NCI-H1092 (cell line): ENCODE measurements around the gene NXPE2.
A peak's percentile ranks its signal among the peaks of the same experiment; 100 is the strongest.
"Not testable (repeated sequence)": the region's sequence is repeated elsewhere in the genome, so short reads cannot be mapped to it uniquely, and the experiment has no call there.

Source experiments
- DNase-seq: peaks from one replicate; lab custom pipeline; 2025; lab: John Stamatoyannopoulos, UW

The NXPE2 gene

DNA sequence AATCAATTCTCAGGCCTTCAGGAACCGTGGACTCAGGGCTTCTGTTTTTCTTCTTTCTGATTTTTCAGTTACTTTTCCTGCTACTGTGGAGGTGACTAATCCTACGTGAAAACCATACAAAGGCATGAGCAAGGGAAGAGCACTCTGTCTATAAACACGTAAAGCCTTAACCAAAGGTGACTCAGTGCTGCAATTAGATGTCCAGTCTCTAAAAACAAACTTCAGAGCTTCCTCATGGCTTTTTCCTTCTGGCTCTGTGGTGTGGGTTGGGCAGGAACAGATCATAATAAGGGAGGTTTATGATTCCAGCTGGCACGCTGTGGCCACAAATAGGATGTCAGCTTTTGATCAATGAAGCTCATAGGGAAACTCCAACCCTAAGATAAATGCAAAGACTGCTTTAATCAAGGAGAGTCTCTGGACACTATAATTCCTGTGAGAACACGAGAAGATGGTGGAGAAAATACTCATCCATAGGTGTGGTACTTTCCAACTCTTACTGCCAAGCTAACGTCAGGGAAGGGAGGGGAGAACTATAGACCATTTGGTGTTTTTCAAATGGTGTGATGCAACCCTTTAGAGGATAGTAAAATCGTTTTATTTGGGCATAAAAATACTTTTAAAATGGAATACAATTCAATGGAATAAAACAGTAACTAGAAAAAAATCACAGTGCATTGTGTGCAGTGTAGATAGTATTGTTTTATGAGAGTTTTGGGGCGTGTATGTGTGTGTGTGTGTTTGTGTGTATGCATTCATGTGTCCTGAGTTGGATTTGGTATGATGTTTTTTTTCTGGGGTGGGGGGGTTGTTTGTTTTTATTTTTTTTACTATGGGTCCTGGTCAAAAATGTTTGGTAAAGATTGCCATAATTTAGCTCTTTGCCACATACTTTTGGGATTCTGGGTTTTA is at the start of gene NXPE2:
Gene NXPE2, plus strand, starts transcription at position 403 of the 912 bp plus-strand sequence. Its CDS starts 49 bp downstream, at position 452.
- no peak for DNase-seq

DNA sequence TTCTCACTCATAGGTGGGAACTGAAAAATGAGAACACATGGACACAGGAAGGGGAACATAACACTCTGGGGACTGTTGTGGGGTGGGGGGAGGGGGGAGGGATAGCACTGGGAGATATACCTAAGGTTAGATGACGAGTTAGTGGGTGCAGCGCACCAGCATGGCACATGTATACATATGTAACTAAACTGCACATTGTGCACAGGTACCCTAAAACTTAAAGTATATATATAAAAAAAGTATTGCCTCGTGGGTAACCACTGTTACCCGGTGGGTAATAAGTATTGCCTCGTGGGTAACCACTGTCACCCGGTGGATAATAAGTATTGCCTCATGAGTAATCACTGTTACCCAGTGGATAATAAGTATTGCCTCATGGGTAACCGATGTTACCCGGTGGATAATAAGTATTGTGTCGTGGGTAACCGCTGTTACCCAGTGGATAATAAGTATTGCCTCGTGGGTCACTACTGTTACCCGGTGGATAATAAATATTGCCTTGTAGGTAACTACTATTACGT is 46.8 kb upstream of the NXPE2 start:
- DNase-seq: not testable (repeated sequence)

DNA sequence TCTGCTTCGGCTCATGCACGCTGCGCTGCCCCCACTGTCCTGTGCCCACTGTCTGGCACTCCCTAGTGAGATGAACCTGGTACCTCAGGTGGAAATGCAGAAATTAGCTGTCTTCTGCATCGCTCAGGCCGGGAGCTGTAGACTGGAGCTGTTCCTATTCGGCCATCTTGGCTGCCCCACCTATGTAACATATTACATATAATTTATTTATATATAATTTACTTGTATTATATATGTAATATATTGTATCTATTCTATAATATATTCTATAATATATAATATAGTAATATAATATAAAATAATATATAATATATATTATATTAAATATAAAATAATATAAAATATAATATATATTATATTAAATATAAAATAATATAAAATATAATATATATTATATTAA is 38.9 kb upstream of the NXPE2 start:
- DNase-seq: not testable (repeated sequence)

DNA sequence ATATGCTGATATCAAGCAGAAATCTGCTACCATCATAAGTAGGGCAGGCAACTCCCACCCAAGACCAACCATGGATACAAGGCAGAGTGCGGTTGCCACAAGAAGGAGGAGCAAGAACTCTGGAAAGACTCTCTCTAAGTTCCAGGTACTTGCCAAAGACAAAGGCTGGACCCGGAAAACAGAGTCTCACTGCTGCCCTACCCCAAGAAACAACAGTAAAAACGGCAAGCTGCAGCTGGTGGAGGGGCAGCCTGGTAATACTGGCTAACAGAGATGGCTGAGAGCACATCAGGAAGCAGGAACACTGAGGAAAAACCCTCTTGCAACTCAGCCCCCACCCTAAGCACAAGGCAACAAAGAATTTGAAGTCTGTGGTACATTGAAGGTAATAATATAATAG is 27.7 kb upstream of the NXPE2 start:
- no peak for DNase-seq

DNA sequence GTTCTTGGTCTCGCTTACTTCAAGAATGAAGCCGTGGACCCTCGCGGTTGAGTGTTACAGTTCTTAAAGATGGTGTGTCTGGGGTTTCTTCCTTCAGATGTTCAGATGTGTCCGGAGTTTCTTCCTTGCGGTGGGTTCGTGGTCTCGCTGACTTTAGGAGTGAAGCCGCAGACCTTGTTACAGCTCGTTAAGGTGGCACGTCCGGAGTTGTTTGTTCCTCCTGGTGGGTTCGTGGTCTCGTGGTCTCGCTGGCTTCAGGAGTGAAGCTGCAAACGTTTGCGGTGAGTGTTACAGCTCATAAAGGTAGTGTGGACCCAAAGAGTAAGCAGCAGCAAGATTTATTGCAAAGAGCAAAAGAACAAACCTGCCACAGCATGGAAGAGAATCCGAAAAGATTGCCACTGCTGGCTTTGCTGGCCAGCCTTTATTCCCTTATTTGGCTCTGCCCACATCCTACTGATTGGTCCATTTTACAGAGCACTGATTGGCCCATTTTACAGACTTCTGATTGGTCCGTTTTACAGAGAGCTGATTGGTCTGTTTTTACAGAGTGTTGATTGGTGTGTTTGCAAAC is 27.1 kb upstream of the NXPE2 start:
- no peak for DNase-seq

DNA sequence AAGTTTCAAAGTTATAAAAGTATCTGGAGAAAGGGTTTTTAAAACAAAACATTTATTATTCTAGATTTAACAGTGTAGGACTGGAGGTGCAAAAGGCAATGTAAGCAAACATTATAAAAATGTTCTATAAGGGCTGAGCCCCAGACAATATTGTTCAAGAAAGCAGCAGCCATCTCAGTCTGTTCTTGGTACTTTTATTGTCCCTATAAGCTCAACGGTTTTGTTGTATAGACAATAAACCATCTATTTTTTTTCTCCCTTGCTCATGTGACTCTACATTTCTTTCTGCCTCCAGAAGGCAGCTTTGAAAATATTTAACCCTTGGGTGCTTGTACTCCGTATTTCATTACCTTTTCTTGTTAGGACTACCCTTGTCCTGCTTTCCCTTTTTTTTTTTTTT is 25.2 kb upstream of the NXPE2 start:
- no peak for DNase-seq

DNA sequence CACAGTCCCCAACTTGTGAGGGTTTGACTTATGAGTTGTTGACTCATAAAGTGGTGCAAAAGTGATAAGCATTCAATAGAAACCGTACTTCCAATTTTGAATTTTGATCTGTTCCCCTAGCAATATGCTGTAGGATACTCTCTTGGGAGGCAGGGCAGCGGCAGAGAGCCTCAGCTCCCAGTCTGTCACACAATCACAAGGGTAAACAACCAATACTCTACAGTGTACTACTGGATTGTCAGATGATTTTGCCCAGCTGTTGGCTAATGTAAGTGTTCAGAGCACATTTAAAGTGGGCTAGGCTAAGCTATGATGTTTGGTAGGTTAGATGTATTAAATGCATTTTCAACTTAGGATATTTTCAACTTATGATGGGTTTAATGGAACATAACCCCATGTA is 13.7 kb upstream of the NXPE2 start:
- no peak for DNase-seq

DNA sequence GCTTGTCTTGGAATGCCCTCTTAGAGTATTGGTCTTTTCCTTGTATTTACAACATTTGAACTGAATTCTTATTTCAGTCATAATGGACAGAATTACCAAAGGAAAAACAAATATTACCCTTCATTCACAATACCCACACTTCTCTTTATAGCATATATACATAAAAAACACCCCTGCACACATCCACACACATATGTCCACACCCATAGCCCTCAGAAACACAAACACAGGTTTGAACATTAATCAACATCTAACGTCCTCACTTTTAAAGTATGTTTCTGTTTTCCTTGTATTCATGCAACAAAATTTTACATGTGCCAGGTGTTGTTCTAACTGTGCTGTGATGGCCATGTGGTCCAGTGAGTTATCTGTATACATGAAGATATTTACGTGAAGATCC is 11.6 kb upstream of the NXPE2 start:
- DNase-seq: no peak

DNA sequence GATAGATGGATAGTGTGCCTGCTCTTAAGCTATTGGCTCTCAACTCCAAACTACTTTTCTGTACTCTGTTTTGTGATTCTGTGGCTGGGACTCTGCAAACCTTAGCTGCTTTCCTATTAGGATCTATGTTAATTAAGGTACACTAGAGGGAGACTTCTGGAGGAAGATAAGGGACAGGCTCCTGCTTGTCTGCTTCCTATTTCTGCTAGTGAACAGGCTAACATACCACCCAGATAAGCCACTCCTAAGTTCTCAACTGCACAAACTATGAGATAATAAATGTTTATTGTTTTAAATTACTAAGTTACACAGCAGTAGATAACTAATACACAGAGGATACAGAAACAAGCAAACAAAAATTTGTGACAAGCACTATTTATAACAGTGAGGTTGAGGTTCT is 10.2 kb upstream of the NXPE2 start:
- no peak for DNase-seq

DNA sequence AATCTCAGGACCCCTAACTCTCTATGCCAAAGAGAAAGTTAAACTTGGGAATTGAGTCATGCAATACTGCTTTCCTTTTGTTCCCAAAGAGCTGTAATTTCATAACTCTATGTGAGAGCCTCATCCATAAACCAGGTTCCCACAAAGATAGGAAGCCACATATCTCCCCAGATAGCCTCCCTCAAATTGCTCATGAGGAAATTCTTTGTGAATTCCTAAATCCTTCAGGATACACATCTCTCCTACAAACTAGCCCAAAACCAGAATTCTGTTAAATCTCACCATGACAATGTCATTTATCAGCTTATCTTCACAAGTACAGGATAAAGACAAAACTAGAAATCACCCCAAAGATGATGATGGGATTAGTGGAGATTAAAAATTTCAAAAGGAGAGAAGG is 4.7 kb upstream of the NXPE2 start:
- no peak for DNase-seq

DNA sequence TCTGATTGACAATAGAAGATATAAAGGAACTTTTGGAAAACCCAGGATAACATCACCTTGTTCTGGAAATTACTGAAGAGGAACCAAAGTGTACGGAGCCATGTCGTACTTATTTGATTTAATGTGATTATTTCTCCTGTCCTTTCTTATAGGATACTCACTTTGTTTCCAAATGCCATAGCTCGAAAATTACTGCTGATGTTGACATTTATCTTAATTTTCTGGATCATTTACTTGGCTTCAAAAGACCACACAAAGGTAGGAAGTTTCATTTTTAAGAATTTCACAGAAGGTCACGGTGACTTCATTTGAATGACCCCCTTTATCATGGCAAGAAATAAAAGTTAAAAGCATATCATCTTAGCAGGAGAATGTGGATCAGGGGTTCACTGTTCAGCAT is 1.2 kb downstream of the NXPE2 start:
- no peak for DNase-seq

DNA sequence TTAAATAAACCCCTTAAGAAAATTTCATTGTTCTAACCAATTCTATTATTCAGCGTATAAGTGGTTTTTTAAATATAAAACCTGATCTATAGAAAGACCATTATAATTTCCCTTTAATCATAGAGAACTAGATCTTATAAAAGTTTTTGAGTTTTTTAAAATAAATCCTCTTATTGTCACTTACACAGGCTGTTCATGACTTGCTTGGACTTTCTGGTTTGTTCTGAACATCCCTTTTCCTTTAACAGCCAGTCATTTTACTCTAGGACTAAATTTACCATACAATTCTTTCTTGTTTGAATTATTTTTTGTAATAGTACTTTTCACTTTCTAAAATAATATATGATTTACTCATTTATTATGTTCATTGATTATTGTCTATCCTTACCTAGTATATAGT is 4.7 kb downstream of the NXPE2 start:
- DNase-seq: no peak

DNA sequence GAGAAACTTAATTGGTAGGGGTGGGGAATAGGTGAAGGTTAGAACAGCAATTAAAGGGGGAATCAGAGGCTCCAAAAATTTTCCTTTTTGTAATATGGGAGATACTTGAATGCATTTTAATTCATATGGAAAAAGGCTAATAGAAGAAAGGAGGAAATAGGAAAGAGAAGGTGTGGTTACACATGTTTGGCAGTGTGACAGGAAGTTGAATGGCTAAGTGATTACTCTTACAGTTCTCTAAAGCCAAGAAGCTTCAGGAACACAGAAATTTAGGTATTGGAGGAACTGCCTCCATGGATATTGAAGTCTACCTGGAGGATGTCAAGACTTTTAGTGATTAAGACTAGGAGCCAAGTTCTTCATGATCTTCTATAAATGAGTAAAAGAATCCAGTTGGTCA is 6.3 kb downstream of the NXPE2 start:
- DNase-seq: no peak

DNA sequence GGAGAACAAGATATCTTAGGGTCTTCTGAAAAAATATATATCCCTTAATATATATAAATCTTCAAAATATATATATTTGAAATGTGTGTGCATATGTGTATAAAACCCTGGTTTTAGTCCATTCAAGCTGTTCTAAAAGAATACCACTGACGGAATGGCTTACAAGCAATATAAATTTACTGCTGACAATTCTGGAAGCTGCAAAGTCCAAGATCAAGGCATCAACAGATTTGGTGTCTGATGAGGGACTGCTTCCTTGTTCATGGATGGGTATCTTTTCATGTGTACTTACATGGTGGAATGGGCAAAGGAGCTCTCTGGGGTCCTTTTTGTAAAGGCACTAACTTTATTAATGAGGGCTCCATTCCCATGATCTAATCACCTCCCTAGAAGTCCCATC is 6.8 kb downstream of the NXPE2 start:
- no peak for DNase-seq

DNA sequence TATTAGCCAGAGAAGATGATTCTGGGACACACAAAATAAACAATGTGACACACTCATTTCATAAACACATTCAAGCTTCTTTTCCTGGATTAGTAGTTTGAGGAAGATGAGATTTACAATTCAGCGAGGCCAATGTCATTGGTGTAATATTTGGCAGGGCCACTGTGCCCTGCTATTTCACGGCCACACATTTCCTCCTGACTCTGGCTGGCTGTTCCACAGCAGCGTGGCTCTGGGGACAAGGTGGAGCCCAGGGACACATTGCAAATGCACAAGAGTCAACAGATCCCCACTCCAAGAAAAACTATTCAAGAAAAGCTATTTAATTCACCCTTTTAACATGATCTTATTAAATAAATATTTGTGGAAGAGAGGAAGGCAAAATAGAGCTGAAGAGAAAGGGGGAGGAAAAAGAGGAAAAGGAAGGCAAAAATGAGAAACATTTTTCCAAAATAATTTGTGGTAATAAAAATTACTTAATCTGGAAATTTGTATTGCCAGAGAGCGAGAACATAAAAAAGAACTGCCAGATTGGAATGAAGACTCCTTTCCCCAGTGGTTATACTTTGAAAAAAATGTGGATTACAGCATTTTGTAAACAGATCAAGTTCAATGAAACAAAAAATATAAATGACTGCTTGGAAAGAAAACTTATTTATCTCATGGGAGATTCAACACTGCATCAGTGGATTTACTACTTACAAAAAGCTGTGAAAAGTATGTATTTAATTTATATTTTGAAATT is 27.1 kb downstream of the NXPE2 start:
- DNase-seq: no peak

DNA sequence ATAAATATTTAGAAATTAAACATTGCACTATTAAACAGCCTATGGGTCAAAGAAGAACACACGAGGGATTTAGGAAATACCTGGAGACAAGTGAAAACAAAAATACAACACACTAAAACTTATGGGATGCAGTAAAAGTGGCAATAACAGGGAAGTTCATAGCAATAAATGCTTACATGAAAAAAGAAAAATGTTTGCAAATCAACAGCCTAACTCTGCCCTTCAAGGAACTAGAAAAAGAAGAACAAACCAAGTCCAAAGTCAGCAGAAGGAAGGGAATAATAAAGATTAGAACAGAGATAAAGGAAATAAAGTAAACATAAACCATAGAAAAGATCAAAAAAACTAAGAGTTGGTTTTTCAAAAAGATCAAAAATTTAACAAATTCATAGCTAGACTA is 31.6 kb downstream of the NXPE2 start:
- no peak for DNase-seq

DNA sequence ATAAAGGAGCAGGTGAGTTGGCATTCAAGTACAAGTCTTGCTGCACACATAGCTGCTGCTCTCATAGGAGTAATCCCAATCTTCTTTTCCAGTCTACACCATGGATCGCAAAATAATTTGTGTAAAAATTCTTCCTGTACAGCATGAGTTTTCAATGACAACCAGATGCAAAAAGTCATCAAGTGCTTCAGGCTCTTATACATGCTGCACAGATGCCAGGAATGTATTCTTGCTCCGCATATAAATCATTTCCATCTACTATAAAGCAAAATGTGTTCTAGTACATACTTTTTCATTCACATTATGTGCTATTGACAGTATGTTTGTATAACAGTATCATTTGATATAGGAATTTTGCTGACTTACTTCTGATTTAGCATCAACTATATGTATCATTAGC is 35.4 kb downstream of the NXPE2 start:
- DNase-seq: no peak

DNA sequence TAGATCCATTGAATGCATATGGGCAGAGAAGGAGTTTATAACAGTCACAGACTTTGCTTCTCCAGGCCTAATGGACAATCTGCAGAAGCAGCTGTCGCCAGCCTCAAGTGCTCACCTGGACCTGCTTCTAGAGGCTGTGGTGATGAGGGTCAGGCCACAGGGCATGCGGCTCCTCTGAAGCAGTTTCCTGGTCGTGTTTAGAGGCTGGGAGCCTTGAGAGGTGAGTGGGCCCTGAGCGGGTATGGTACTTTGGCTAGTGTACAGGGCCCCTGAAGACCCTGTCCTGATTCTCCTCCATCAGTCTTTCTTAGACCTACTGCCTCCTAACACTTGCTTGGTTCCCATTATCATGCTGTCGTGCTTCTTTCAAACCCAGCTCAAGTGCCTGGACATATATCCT is 41.2 kb downstream of the NXPE2 start:
- no peak for DNase-seq

DNA sequence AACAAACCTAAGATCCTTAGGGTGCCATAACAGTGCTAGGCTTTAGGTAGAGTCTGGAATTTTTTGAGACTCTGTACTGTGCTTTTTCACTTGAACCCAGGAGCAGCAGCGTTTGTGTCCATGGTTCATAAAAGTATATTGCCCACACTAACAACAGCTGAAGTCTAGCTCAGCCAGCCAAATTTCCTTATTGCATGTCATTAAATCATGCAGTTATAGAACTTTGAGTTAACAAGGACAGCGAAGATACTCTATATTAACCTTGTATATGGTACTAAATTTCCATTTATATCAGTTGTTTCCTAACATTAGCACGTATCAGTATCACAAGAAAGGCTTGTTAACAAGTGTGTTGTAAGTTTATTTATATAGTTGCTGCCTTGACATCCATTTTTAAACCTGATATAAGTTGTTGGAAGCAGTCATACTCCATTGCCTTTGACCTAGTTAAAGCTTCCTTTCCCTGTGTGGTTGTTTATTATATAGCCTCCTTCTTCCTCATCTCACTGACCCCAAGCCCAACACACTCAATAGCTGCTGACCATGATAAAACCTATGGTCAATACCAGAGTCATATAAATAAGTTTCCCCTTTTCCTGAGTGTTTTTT is 46.7 kb downstream of the NXPE2 start:
- no peak for DNase-seq

DNA sequence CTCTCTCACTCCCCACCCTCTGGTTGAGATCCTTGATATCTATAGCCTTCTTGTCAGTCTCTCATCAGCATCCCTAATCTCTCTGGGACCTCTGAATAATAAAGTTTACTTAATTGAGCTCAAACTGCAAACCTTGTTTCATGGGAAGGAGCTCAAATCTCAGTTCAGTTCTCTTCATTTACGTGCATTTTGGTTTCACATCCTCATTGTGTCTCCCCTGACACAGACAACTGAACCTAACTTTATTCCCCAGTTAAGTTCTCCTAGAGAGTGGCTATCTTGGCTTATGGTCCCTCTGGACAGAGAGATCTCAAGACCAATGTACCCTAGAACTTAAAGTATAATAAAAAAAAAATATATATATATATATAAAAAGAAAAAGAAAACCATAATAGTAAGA is 47.3 kb downstream of the NXPE2 start:
- DNase-seq: no peak

DNA sequence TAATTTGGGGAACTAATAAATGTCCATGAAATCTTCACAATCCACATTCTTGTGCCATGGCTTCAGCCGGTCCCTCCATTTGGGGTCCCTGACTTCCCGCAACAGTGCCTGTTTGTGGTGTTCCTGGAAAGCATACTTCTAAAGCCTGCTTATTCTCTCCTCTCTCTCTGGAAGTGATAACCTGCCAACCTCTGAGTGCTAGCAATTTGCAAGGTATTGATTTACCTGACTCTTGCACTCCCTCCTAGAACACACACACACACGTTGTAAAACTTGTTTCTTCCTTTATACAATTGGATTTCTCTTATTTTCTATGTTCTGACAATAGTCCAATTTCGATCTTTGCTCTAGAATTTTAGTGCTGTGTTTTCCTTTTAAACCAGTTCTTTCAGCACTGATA is 58.5 kb downstream of the NXPE2 start:
- no peak for DNase-seq

DNA sequence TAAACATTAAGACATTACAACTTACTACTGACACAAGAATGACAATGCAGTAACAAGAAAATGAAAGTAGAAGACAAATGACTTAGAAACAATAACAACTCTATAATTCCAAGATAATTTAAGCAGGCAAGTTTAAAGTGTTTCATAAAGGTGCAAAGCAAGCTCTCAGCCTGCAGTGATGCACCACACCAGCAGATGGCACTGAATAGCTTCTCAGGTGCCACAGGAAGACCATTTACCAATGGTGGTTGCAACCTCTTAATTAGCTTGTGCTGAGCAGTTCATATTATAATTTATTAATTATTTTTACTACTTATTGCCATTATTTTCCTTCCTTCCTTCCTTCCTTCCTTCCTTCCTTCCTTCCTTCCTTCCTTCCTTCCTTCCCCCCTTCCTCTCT is 60.6 kb downstream of the NXPE2 start:
- peak; percentile 59 for DNase-seq
